Osteoblast (primary cell): Measurements from ENCODE around the gene RANBP10. TPM values are rescaled to one million over a fixed set of nuclear protein-coding genes. Genes with fewer than 3 reads are reported as not detected.

Experiments
- DNase-seq: peaks from one replicate; pipeline ENCODE4 v3.0.0; 2011; ENCODE audit warnings: low spot score, mixed read lengths; ENCODE audit not compliant: insufficient read length; ENCODE audit errors: missing footprints
- H2AFZ ChIP-seq: 2 replicates; pipeline ENCODE4 v1.6.0; 2011; ENCODE audit warnings: mild to moderate bottlenecking, low read length
- H3K27ac ChIP-seq: 2 replicates; pipeline ENCODE4 v1.5.1; 2011; ENCODE audit warnings: mild to moderate bottlenecking, low read depth, low read length, moderate library complexity
- H3K27me3 ChIP-seq: 2 replicates; pipeline ENCODE4 v1.6.0; 2012; ENCODE audit warnings: mild to moderate bottlenecking, control low read depth, inconsistent platforms, low read length, moderate library complexity; ENCODE audit not compliant: insufficient read depth
- H3K36me3 ChIP-seq: 2 replicates; pipeline ENCODE4 v1.5.1; 2011; ENCODE audit warnings: mild to moderate bottlenecking, low read length, control low read depth, moderate library complexity; ENCODE audit not compliant: insufficient read depth
- H3K4me1 ChIP-seq: 2 replicates; pipeline ENCODE4 v1.5.1; 2011; ENCODE audit warnings: mild to moderate bottlenecking, low read length, control low read depth, moderate library complexity; ENCODE audit not compliant: insufficient read depth
- H3K4me2 ChIP-seq: 2 replicates; pipeline ENCODE4 v1.6.0; 2011; ENCODE audit warnings: mild to moderate bottlenecking, low read length; ENCODE audit not compliant: insufficient read depth
- H3K4me3 ChIP-seq: fragments of 200-600 bp; sonication (generic); 3 replicates; pipeline ENCODE4 v1.5.1; 2012; ENCODE audit warnings: mild to moderate bottlenecking, low read length, inconsistent platforms; ENCODE audit not compliant: insufficient read depth
- H3K79me2 ChIP-seq: 2 replicates; pipeline ENCODE4 v1.6.0; 2012; ENCODE audit warnings: mild to moderate bottlenecking, low read length, control low read depth, inconsistent platforms; ENCODE audit not compliant: insufficient read depth
- H3K9me3 ChIP-seq: 2 replicates; pipeline ENCODE4 v1.5.1; 2011; ENCODE audit warnings: low read depth, low read length, control low read depth
- H4K20me1 ChIP-seq: 2 replicates; pipeline ENCODE4 v1.6.0; 2012; ENCODE audit warnings: mild to moderate bottlenecking, low read length, control low read depth; ENCODE audit not compliant: insufficient read depth
- CTCF ChIP-seq: IDR thresholded peaks from 2 replicates; pipeline ENCODE4 v1.5.1; 2011; ENCODE audit warnings: mild to moderate bottlenecking, low read depth, low read length, moderate library complexity; ENCODE audit errors: extremely low read depth
- total RNA-seq: library from RNA; depleted of rRNA; stranded (reverse); fragments of >200 nt; gene quantifications from 2 replicates; pipeline ENCODE4 v1.2.3, GENCODE V29; 2012

The RANBP10 gene
- total RNA-seq, 1 donor, result 5.4 TPM

GRCh38 chr16:67845291-67846062, 39.1 kb upstream of the RANBP10 start:
- TF ChIP-seq CTCF, result no peak
- H3K36me3 ChIP-seq, result peaks cover 7% of the 10 kb centered on the region
- H2AFZ ChIP-seq, result peak overlapping the region; percentile 82
- peaks cover 44% of the 10 kb centered on the region for H3K4me1 ChIP-seq
- H4K20me1 ChIP-seq, result peaks cover 20% of the 10 kb centered on the region
- peaks cover 68% of the 10 kb centered on the region for H3K79me2 ChIP-seq
- peak overlapping the region; percentile 87 for H3K4me2 ChIP-seq
- H3K4me3 ChIP-seq, result peak overlapping the region; percentile 98
- H3K27ac ChIP-seq, result peak overlapping the region; percentile 86
- no peak for DNase-seq
- H3K9me3 ChIP-seq, result no peaks in the 10 kb centered on the region
- H3K27me3 ChIP-seq, result no peaks in the 10 kb centered on the region

- H4K20me1 ChIP-seq, result peaks cover 15% of the 10 kb centered on the region
- peak overlapping the region; percentile 1 for H3K4me3 ChIP-seq
- no peak overlapping the region for H2AFZ ChIP-seq
- no peaks in the 10 kb centered on the region for H3K9me3 ChIP-seq
- no peaks in the 10 kb centered on the region for H3K27me3 ChIP-seq
- peaks cover 60% of the 10 kb centered on the region for H3K79me2 ChIP-seq
- peak overlapping the region; percentile 95 for H3K4me2 ChIP-seq
- peak; percentile 93 for DNase-seq
- peaks cover 44% of the 10 kb centered on the region for H3K4me1 ChIP-seq
- H3K27ac ChIP-seq, result peak overlapping the region; percentile 91
- peaks cover 3% of the 10 kb centered on the region for H3K36me3 ChIP-seq
- TF ChIP-seq CTCF, result peak; percentile 28
These were observed 38.1 kb upstream of the RANBP10 start for GRCh38 chr16:67844497-67844896.

- peak overlapping the region; percentile 98 for H3K4me3 ChIP-seq
- H3K4me1 ChIP-seq, result peaks cover 44% of the 10 kb centered on the region
- peak; percentile 89 for DNase-seq
- H4K20me1 ChIP-seq, result peaks cover 8% of the 10 kb centered on the region
- peak overlapping the region; percentile 91 for H3K27ac ChIP-seq
- peak overlapping the region; percentile 95 for H3K4me2 ChIP-seq
- no peaks in the 10 kb centered on the region for H3K36me3 ChIP-seq
- H2AFZ ChIP-seq, result peak overlapping the region; percentile 40
- H3K9me3 ChIP-seq, result no peaks in the 10 kb centered on the region
- no peak for TF ChIP-seq CTCF
- peaks cover 49% of the 10 kb centered on the region for H3K79me2 ChIP-seq
- no peaks in the 10 kb centered on the region for H3K27me3 ChIP-seq
These were observed 37.0 kb upstream of the RANBP10 start for GRCh38 chr16:67843343-67843765.

- peak overlapping the region; percentile 98 for H3K4me3 ChIP-seq
- peaks cover 38% of the 10 kb centered on the region for H3K4me1 ChIP-seq
- peak; percentile 89 for DNase-seq
- H3K9me3 ChIP-seq, result no peaks in the 10 kb centered on the region
- peak overlapping the region; percentile 100 for H2AFZ ChIP-seq
- peaks cover 43% of the 10 kb centered on the region for H3K79me2 ChIP-seq
- H3K4me2 ChIP-seq, result peak overlapping the region; percentile 95
- no peaks in the 10 kb centered on the region for H3K36me3 ChIP-seq
- TF ChIP-seq CTCF, result peak; percentile 41
- H4K20me1 ChIP-seq, result peaks cover 8% of the 10 kb centered on the region
- no peaks in the 10 kb centered on the region for H3K27me3 ChIP-seq
- H3K27ac ChIP-seq, result peak overlapping the region; percentile 91
These were observed 36.4 kb upstream of the RANBP10 start for GRCh38 chr16:67842509-67843342.
